ENCODE results near the gene DENND6B.
"Not testable (repeated sequence)": the region's sequence is repeated elsewhere in the genome, so short reads cannot be mapped to it uniquely, and the experiment has no call there.

The DENND6B gene

GRCh38 chr22:50326956-50327710 is at the start of gene DENND6B:
TSS of gene DENND6B (minus strand) at chr22:50327012. CDS start at chr22:50326988, 24 bp downstream.
- DNase-seq (ENCODE audit: low read depth, low spot score) = peak; percentile 23

- no peak for DNase-seq (ENCODE audit: low read depth, low spot score)
Observed at GRCh38 chr22:50376085-50376651, 49.4 kb upstream of the DENND6B start.

- no peak for DNase-seq (ENCODE audit: low read depth, low spot score)
Observed at GRCh38 chr22:50371101-50371648, 44.4 kb upstream of the DENND6B start.

- DNase-seq (ENCODE audit: low read depth, low spot score) = no peak
Observed at GRCh38 chr22:50367778-50368500, 41.1 kb upstream of the DENND6B start.

- DNase-seq (ENCODE audit: low read depth, low spot score) = not testable (repeated sequence)
Observed at GRCh38 chr22:50363803-50364194, 37.0 kb upstream of the DENND6B start.

GRCh38 chr22:50363166-50363802 is 36.5 kb upstream of the DENND6B start:
- no peak for DNase-seq (ENCODE audit: low read depth, low spot score)

- DNase-seq (ENCODE audit: low read depth, low spot score) = no peak
Observed at GRCh38 chr22:50361688-50362087, 34.9 kb upstream of the DENND6B start.

- DNase-seq (ENCODE audit: low read depth, low spot score) = no peak
Observed at GRCh38 chr22:50361222-50361621, 34.4 kb upstream of the DENND6B start.

GRCh38 chr22:50360578-50360977 is 33.8 kb upstream of the DENND6B start:
- DNase-seq (ENCODE audit: low read depth, low spot score) = no peak

GRCh38 chr22:50357756-50358155 is 30.9 kb upstream of the DENND6B start:
- no peak for DNase-seq (ENCODE audit: low read depth, low spot score)

GRCh38 chr22:50357222-50357621 is 30.4 kb upstream of the DENND6B start:
- DNase-seq (ENCODE audit: low read depth, low spot score) = no peak

- no peak for DNase-seq (ENCODE audit: low read depth, low spot score)
Observed at GRCh38 chr22:50356186-50356585, 29.4 kb upstream of the DENND6B start.

GRCh38 chr22:50348058-50348457 is 21.2 kb upstream of the DENND6B start:
- no peak for DNase-seq (ENCODE audit: low read depth, low spot score)

GRCh38 chr22:50347157-50347556 is 20.3 kb upstream of the DENND6B start:
- DNase-seq (ENCODE audit: low read depth, low spot score) = no peak

- DNase-seq (ENCODE audit: low read depth, low spot score) = no peak
Observed at GRCh38 chr22:50346470-50346869, 19.7 kb upstream of the DENND6B start.

- DNase-seq (ENCODE audit: low read depth, low spot score) = no peak
Observed at GRCh38 chr22:50343541-50343935, 16.7 kb upstream of the DENND6B start.

- peak; percentile 74 for DNase-seq (ENCODE audit: low read depth, low spot score)
Observed at GRCh38 chr22:50342651-50343540, 16.1 kb upstream of the DENND6B start, which contains the start of gene PPP6R2. TSS of gene PPP6R2 (plus strand) at chr22:50343327. CDS start at chr22:50393909, 50,582 bp downstream.

- peak; percentile 80 for DNase-seq (ENCODE audit: low read depth, low spot score)
Observed at GRCh38 chr22:50341977-50342650, 15.3 kb upstream of the DENND6B start.

- DNase-seq (ENCODE audit: low read depth, low spot score) = no peak
Observed at GRCh38 chr22:50339945-50340879, 13.4 kb upstream of the DENND6B start.

All from activated naive CD8-positive, alpha-beta T cell treated with anti-CD3 and anti-CD28 coated beads, Interleukin-2, amount 50 U/mL, for 16 hours (primary cell).